Fibroblast of lung (primary cell): ENCODE data around the gene SLC25A10.

ENCODE experiments used
- EZH2 ChIP-seq: IDR thresholded peaks from 2 replicates; pipeline ENCODE4 v1.5.1; 2012; ENCODE audit warnings: low read length, control low read depth, mild to moderate bottlenecking; ENCODE audit errors: missing control alignments
- TF ChIP-seq, protein P1 (sequence below), 2 donors: IDR thresholded peaks in 1 of 2; conservative IDR thresholded peaks in 1 of 2; 1 replicate in 1 of 2; 2 replicates in 1 of 2; pipeline ENCODE4 v1.5.1; 2011 to 2012; ENCODE audit warnings: low read length in 2 of 2, control low read depth in 1 of 2, inconsistent platforms in 1 of 2, low read depth in 1 of 2, mild to moderate bottlenecking in 1 of 2

DNA sequence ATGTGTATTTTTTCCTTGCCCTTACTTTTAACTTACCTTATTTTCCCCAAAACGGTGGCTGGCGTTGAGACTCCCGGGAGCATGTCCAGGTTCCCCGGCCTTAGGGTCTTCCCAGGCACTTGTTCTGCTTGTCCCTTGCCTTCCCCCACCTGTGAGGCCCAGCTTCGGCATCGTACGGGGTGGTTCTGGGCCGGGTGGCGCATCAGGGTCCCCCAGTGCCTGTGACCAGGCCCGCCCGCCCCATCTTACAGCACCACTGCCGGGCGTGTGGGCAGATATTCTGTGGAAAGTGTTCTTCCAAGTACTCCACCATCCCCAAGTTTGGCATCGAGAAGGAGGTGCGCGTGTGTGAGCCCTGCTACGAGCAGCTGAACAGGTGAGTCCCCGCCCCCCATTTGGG is 20.9 kb upstream of the SLC25A10 start:
- TF ChIP-seq, protein P1, sequence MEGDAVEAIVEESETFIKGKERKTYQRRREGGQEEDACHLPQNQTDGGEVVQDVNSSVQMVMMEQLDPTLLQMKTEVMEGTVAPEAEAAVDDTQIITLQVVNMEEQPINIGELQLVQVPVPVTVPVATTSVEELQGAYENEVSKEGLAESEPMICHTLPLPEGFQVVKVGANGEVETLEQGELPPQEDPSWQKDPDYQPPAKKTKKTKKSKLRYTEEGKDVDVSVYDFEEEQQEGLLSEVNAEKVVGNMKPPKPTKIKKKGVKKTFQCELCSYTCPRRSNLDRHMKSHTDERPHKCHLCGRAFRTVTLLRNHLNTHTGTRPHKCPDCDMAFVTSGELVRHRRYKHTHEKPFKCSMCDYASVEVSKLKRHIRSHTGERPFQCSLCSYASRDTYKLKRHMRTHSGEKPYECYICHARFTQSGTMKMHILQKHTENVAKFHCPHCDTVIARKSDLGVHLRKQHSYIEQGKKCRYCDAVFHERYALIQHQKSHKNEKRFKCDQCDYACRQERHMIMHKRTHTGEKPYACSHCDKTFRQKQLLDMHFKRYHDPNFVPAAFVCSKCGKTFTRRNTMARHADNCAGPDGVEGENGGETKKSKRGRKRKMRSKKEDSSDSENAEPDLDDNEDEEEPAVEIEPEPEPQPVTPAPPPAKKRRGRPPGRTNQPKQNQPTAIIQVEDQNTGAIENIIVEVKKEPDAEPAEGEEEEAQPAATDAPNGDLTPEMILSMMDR (conservative IDR thresholded peaks at IDR 0.05 in 1 of 2, IDR thresholded peaks at IDR 0.05 in 1 of 2; ENCODE audit: low read depth in 1 of 2, low read length in 2 of 2) = no peak
- no peak for TF ChIP-seq EZH2
